ENCODE results near the gene KCTD16. TPM values are rescaled to one million over a fixed set of nuclear protein-coding genes. Genes with fewer than 3 reads are reported as not detected.
A peak's percentile ranks its signal among the peaks of the same experiment; 100 is the strongest.

Gene KCTD16
- total RNA-seq, 2 donors from 2014 or later: 3.4 to 4.3 TPM

DNA sequence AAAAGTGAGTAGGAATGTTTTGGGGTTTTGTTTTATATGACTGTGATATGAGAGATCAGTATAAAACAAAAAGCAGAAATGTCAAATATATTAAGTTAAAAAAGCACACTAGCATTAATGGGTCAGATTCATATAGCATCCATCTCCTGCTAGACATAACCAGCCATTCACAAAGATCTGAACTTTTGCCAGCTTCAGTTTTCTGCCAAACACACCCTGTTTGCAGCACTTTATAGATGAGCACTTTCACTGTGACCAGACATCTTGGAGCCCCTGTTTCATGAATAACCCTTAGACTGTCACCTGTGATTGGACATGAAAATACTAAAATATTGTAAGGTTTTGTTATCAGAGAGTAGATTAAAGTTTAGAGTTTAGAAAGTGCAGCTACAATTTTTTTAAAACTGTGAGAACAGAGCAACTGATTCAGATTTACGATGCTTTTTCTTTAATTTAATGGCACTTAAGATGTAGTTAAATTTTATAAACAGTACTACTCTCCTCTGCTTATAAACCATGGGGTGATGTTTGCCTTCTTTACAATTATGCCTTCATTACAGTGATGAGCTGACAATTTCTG, 142.6 kb downstream of the KCTD16 start:
- Histone ChIP-seq H3K9me3 (no peaks in the 10 kb centered on the region), H3K4me1 (peaks cover 52% of the 10 kb centered on the region), H3K27me3 (no peaks in the 10 kb centered on the region), H3K4me3 (no peak overlapping the region), H3K36me3 (replicated peaks in 1 of 2; ENCODE audit: insufficient read depth in 1 of 2, low read depth in 2 of 2) (no peaks in the 10 kb centered on the region), H3K27ac (peak overlapping the region in 1 of 4 donors; percentile 62)
- intact Hi-C loops (cut with DNase I): no loop called here
- peak in 1 of 4 donors; percentile 33 for DNase-seq
- TF ChIP-seq CTCF (IDR thresholded peaks at IDR 0.05): no peak
- WGBS, 2 donors: 27 to 32% methylated on average over 1 of the region's 1 CpG
- no peak for ATAC-seq

GRCh38 chr5:144315026-144315425, 144.4 kb downstream of the KCTD16 start:
- TF ChIP-seq POLR2A (IDR thresholded peaks at IDR 0.05) (no peak), CTCF (IDR thresholded peaks at IDR 0.05) (no peak)
- no peaks in the 10 kb centered on the region for H3K9me3 ChIP-seq
- H3K36me3 ChIP-seq (replicated peaks in 1 of 2; ENCODE audit: insufficient read depth in 1 of 2, low read depth in 2 of 2): no peaks in the 10 kb centered on the region
- peaks cover 41% of the 10 kb centered on the region for H3K4me1 ChIP-seq
- peak overlapping the region in 3 of 4 donors; percentile 54 to 62 (median 61) for H3K27ac ChIP-seq
- ATAC-seq (no peak), DNase-seq (no peak)
- no peak overlapping the region for H3K4me3 ChIP-seq
- WGBS, 2 donors: 30 to 42% methylated on average over 4 of the region's 4 CpGs
- no peaks in the 10 kb centered on the region for H3K27me3 ChIP-seq
- intact Hi-C loops (cut with DNase I): no loop called here

DNA sequence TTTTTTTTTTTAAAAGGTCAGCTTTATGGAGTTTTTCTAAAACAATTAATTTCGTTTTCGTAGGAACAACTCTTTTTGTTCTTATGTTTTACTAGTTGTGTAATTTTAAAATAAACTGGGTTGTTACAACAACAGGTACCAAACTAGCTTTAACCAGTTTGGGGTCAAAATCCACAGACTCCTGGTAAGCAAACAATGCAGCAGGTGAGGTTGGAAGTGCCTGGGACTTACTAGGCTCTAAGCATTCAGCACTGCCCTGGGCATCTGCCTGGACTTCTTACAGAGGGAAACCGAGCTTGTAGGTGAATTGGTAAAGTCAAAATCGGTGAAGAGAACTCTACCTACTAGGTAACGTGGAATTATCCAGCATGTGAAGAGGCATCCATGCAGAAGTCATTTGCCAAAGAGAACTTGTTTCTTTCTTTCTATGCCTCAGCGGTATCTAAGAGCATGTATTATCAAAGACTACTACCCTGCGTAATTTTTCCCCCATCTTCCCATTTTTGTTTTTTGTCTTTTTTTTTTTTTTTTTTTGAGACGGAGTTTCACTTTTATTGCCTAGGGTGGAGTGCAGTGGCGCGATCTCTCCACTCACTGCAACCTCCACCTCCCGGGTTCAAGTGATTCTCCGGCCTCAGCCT, 145.4 kb downstream of the KCTD16 start:
- no peaks in the 10 kb centered on the region for H3K27me3 ChIP-seq
- H3K4me3 ChIP-seq: no peak overlapping the region
- H3K36me3 ChIP-seq (replicated peaks in 1 of 2; ENCODE audit: insufficient read depth in 1 of 2, low read depth in 2 of 2): no peaks in the 10 kb centered on the region
- WGBS, 2 donors: 65% methylated on average over 12 of the region's 12 CpGs
- DNase-seq (peak; percentile 41 to 71 (median 59)), ATAC-seq (peak; percentile 78)
- peak overlapping the region; percentile 11 to 62 (median 58) for H3K27ac ChIP-seq
- peak in 1 of 3 donors; percentile 25 for TF ChIP-seq POLR2A (IDR thresholded peaks at IDR 0.05)
- no peak for TF ChIP-seq CTCF (IDR thresholded peaks at IDR 0.05)
- H3K4me1 ChIP-seq: peaks cover 33% of the 10 kb centered on the region
- no peaks in the 10 kb centered on the region for H3K9me3 ChIP-seq
- intact Hi-C loops (cut with DNase I): no loop called here

DNA sequence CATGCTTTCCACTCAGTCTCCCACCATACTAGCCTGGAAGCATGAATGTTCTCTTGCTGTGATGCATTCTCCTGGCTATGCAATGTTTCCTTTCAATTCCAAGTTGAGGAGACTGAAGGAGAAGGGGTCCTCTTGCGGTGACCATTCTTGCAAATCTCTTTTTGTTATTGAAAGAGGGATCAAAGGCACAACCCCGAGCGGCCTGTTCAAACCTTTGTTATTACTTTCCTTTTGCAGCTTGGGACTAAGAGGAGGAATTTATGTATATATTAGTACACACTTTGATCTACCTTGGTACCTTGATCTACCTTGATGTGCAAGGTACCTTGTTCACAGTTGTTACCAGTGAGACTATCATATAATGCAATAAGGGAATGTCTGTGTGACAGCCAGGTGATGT, 147.3 kb downstream of the KCTD16 start:
- Histone ChIP-seq H3K4me1 (peaks cover 28% of the 10 kb centered on the region), H3K27me3 (no peaks in the 10 kb centered on the region), H3K27ac (no peak overlapping the region), H3K9me3 (no peaks in the 10 kb centered on the region), H3K36me3 (replicated peaks in 1 of 2; ENCODE audit: insufficient read depth in 1 of 2, low read depth in 2 of 2) (no peaks in the 10 kb centered on the region), H3K4me3 (no peak overlapping the region)
- ATAC-seq (no peak), DNase-seq (no peak)
- TF ChIP-seq POLR2A (IDR thresholded peaks at IDR 0.05) (no peak), CTCF (IDR thresholded peaks at IDR 0.05) (no peak)
- 91 to 94% methylated on average over 3 of the region's 3 CpGs for whole genome bisulfite sequencing, 2 donors
- intact Hi-C loops (cut with DNase I): no loop called here

GRCh38 chr5:144318460-144318859, 147.8 kb downstream of the KCTD16 start:
- Histone ChIP-seq H3K36me3 (replicated peaks in 1 of 2; ENCODE audit: insufficient read depth in 1 of 2, low read depth in 2 of 2) (no peaks in the 10 kb centered on the region), H3K4me1 (peaks cover 28% of the 10 kb centered on the region), H3K27me3 (no peaks in the 10 kb centered on the region), H3K9me3 (no peaks in the 10 kb centered on the region), H3K27ac (no peak overlapping the region), H3K4me3 (no peak overlapping the region)
- intact Hi-C loops (cut with DNase I): no loop called here
- no peak for DNase-seq
- no peak for ATAC-seq
- WGBS, 2 donors: 72 to 90% methylated on average over 4 of the region's 4 CpGs
- no peak for TF ChIP-seq CTCF (IDR thresholded peaks at IDR 0.05)

Measured in body of pancreas (tissue), 4 donors.